NT2/D1 (cell line): ENCODE measurements around the gene PTAR1.

Source experiments
- YY1 ChIP-seq: IDR thresholded peaks from 2 replicates; pipeline ENCODE4 v1.6.1; 2011; ENCODE audit not compliant: insufficient read length, insufficient read depth
- ZNF274 ChIP-seq: IDR thresholded peaks from 2 replicates; pipeline ENCODE4 v1.6.1; 2011; ENCODE audit warnings: mild to moderate bottlenecking, low read depth, low read length

- no peak for TF ChIP-seq ZNF274
- TF ChIP-seq YY1: no peak
These were observed 13.4 kb upstream of the PTAR1 start for GRCh38 chr9:69773258-69773657.
